ENCODE results near the gene DDAH1. TPM values are rescaled to one million over a fixed set of nuclear protein-coding genes. Genes with fewer than 3 reads are reported as not detected.

Gene DDAH1
- total and polyA plus RNA-seq, 2 of the 8 experiments (the other 6 are each of a cell fraction or from before 2014, with no cell fraction given) = 22.8 to 54.5 TPM

GRCh38 chr1:85451236-85451830 is 13.6 kb downstream of the DDAH1 start:
- H4K8ac ChIP-seq (ENCODE audit: extremely low read depth, insufficient read depth, low read length) = no peak overlapping the region
- TF ChIP-seq SIX5 (IDR thresholded peaks at IDR 0.05; ENCODE audit: low read depth, low read length) (no peak), CTCF (IDR thresholded peaks at IDR 0.05; ENCODE audit: control extremely low read depth in 1 of 3, insufficient read depth in 1 of 3, low read depth in 1 of 3, low read length in 3 of 3) (no peak), RAD21 (IDR thresholded peaks at IDR 0.05 in 1 of 2, conservative IDR thresholded peaks at IDR 0.05 in 1 of 2; ENCODE audit: low read depth in 2 of 2, low read length in 2 of 2) (no peak), MAX (IDR thresholded peaks at IDR 0.05) (no peak), SP4 (IDR thresholded peaks at IDR 0.05; ENCODE audit: low read length) (no peak), SUZ12 (IDR thresholded peaks at IDR 0.05; ENCODE audit: low read length) (no peak), MAFK (IDR thresholded peaks at IDR 0.05; ENCODE audit: low read depth, low read length) (no peak), GTF2F1 (IDR thresholded peaks at IDR 0.05; ENCODE audit: borderline replicate concordance, low read depth, low read length) (no peak)

More at GRCh38 chr1:85451236-85451830, 13.6 kb downstream of the DDAH1 start:
- Histone ChIP-seq H2BK20ac (ENCODE audit: low read length) (no peak overlapping the region), H4K20me1 (replicated peaks in 1 of 2; ENCODE audit: control insufficient read depth in 1 of 2, insufficient read depth in 2 of 2, low read length in 2 of 2) (no peaks in the 10 kb centered on the region), H2AFZ (ENCODE audit: low read length) (no peak overlapping the region), H3K14ac (ENCODE audit: insufficient read length) (no peak overlapping the region), H3K23me2 (ENCODE audit: low read depth, low read length) (no peaks in the 10 kb centered on the region), H3K4me2 (ENCODE audit: insufficient read depth in 1 of 2, low read depth in 2 of 2, low read length in 2 of 2) (no peak overlapping the region), H4K91ac (replicated peaks; ENCODE audit: insufficient read length, low read length) (no peak overlapping the region), H3K9me3 (ENCODE audit: insufficient read depth in 2 of 2, low read depth in 1 of 2, low read length in 1 of 2) (no peaks in the 10 kb centered on the region), H2BK120ac (replicated peaks; ENCODE audit: low read depth, low read length) (no peak overlapping the region), H3K4ac (replicated peaks; ENCODE audit: insufficient read length, low read depth, low read length) (no peak overlapping the region), H3K27ac (ENCODE audit: low read depth, low read length) (no peak overlapping the region), H3K79me2 (ENCODE audit: control insufficient read depth in 1 of 2, insufficient read depth in 2 of 2, low read length in 2 of 2) (no peaks in the 10 kb centered on the region), H3K18ac (ENCODE audit: extremely low read depth, low read length) (no peak overlapping the region), H3K27me3 (replicated peaks in 1 of 4; ENCODE audit: control insufficient read depth in 3 of 4, extremely low read depth in 1 of 4, insufficient read depth in 3 of 4, low read length in 3 of 4) (no peaks in the 10 kb centered on the region), H3K56ac (replicated peaks; ENCODE audit: insufficient read length, low read depth, low read length) (no peak overlapping the region), H3K4me3 (ENCODE audit: extremely low read depth in 1 of 4, insufficient read depth in 2 of 4, low read depth in 3 of 4, low read length in 4 of 4) (no peak overlapping the region), H3K79me1 (ENCODE audit: low read depth, low read length) (peaks cover 2% of the 10 kb centered on the region; the same call in 1 of the 2 replicates), H2BK15ac (ENCODE audit: low read length) (no peak overlapping the region), H3K23ac (ENCODE audit: insufficient read length) (no peak overlapping the region), H3K9ac (replicated peaks in 1 of 4; ENCODE audit: extremely low read depth in 1 of 4, low read depth in 3 of 4, low read length in 3 of 4) (no peak overlapping the region), H2BK5ac (ENCODE audit: low read depth, low read length) (no peak overlapping the region), H4K5ac (ENCODE audit: insufficient read length, low read depth, low read length) (no peak overlapping the region), H2AK5ac (ENCODE audit: low read depth, low read length) (no peak overlapping the region), H3K36me3 (ENCODE audit: control insufficient read depth in 2 of 4, insufficient read depth in 4 of 4, low read length in 3 of 4) (no peaks in the 10 kb centered on the region), H2BK12ac (ENCODE audit: low read depth, low read length) (no peak overlapping the region; the same call in 1 of the 2 replicates), H3K4me1 (replicated peaks in 1 of 4; ENCODE audit: control insufficient read depth in 3 of 4, insufficient read depth in 4 of 4, low read length in 3 of 4) (peaks cover 0 to 13% (median 6%) of the 10 kb centered on the region in 4 experiments; a peak in 4 of 7 replicates)
- CTCF ChIA-PET (ENCODE audit: partially characterized antibody) = interaction anchor here (1.0 to 1.4 kb wide), 2 partner anchors 26 to 144 kb away, joined by 4 to 5 read pairs; no protein-coding TSS in a partner anchor
- no peak for FAIRE-seq
- POLR2A ChIA-PET (ENCODE audit: partially characterized antibody) = interaction anchor here (1.2 to 1.4 kb wide), 2 partner anchors 8 to 130 kb away, joined by 3 read pairs; partner anchors contain the start of gene CCN1
- no peak for DNase-seq (ENCODE audit: low read depth in 1 of 2, low spot score in 2 of 2)
- WGBS, 2 experiments (ENCODE audit: extremely low coverage in 1 of 2, insufficient coverage in 1 of 2, insufficient read length in 1 of 2, insufficient replicate concordance in 2 of 2, low coverage in 1 of 2, low lambda C conversion rate in 2 of 2, missing lambda C conversion rate in 1 of 2) = 92% methylated on average over 2 of the region's 2 CpGs; no CpG with 5 or more reads in 1 of the 2 experiments
